DMS114 treated with DMSO at 0.1 percent for 48 hours (cell line): ENCODE results near the gene SLC30A10.
"Not testable (repeated sequence)": the region's sequence is repeated elsewhere in the genome, so short reads cannot be mapped to it uniquely, and the experiment has no call there.

Experiments
- DNase-seq: peaks from one replicate; lab custom pipeline; 2025; ENCODE audit not compliant: unreplicated experiment; lab: John Stamatoyannopoulos, UW

Gene SLC30A10

GRCh38 chr1:219927956-219928790 lies at the start of gene SLC30A10:
Gene SLC30A10, minus strand, starts transcription at chr1:219928557. Its CDS starts 117 bp downstream, at chr1:219928440.
- no peak for DNase-seq

- no peak for DNase-seq
Observed at GRCh38 chr1:219973213-219973612, 44.9 kb upstream of the SLC30A10 start.

GRCh38 chr1:219967361-219967760 lies 39.0 kb upstream of the SLC30A10 start:
- no peak for DNase-seq

GRCh38 chr1:219966071-219966349 lies 37.7 kb upstream of the SLC30A10 start:
- DNase-seq = no peak

GRCh38 chr1:219965285-219966070 lies 37.1 kb upstream of the SLC30A10 start:
- no peak for DNase-seq

GRCh38 chr1:219963432-219963831 lies 35.1 kb upstream of the SLC30A10 start:
- DNase-seq = no peak

GRCh38 chr1:219961684-219962083 lies 33.3 kb upstream of the SLC30A10 start:
- DNase-seq = no peak

- no peak for DNase-seq
Observed at GRCh38 chr1:219959540-219960203, 31.3 kb upstream of the SLC30A10 start.

- no peak for DNase-seq
Observed at GRCh38 chr1:219958875-219959417, 30.6 kb upstream of the SLC30A10 start.

- no peak for DNase-seq
Observed at GRCh38 chr1:219954736-219955421, 26.5 kb upstream of the SLC30A10 start.

- no peak for DNase-seq
Observed at GRCh38 chr1:219954052-219954451, 25.7 kb upstream of the SLC30A10 start.

GRCh38 chr1:219952361-219952760 lies 24.0 kb upstream of the SLC30A10 start:
- DNase-seq = no peak

- DNase-seq = not testable (repeated sequence)
Observed at GRCh38 chr1:219949227-219949626, 20.9 kb upstream of the SLC30A10 start.

GRCh38 chr1:219948766-219949165 lies 20.4 kb upstream of the SLC30A10 start:
- not testable (repeated sequence) for DNase-seq

GRCh38 chr1:219945795-219946194 lies 17.4 kb upstream of the SLC30A10 start:
- no peak for DNase-seq

- DNase-seq = no peak
Observed at GRCh38 chr1:219941179-219942118, 13.1 kb upstream of the SLC30A10 start.

GRCh38 chr1:219940707-219941106 lies 12.3 kb upstream of the SLC30A10 start:
- DNase-seq = no peak

GRCh38 chr1:219938706-219939105 lies 10.3 kb upstream of the SLC30A10 start:
- DNase-seq = no peak

GRCh38 chr1:219933763-219934162 lies 5.4 kb upstream of the SLC30A10 start:
- DNase-seq = not testable (repeated sequence)

- no peak for DNase-seq
Observed at GRCh38 chr1:219931033-219931432, 2.7 kb upstream of the SLC30A10 start.
